ENCODE measurements around the gene FANCI.

- TF ChIP-seq POLR2A (IDR thresholded peaks at IDR 0.05) (no peak), POLR2AphosphoS5 (IDR thresholded peaks at IDR 0.05; ENCODE audit: insufficient read depth in 1 of 2, low read depth in 1 of 2) (no peak)
- TF ChIP-seq, protein P1, sequence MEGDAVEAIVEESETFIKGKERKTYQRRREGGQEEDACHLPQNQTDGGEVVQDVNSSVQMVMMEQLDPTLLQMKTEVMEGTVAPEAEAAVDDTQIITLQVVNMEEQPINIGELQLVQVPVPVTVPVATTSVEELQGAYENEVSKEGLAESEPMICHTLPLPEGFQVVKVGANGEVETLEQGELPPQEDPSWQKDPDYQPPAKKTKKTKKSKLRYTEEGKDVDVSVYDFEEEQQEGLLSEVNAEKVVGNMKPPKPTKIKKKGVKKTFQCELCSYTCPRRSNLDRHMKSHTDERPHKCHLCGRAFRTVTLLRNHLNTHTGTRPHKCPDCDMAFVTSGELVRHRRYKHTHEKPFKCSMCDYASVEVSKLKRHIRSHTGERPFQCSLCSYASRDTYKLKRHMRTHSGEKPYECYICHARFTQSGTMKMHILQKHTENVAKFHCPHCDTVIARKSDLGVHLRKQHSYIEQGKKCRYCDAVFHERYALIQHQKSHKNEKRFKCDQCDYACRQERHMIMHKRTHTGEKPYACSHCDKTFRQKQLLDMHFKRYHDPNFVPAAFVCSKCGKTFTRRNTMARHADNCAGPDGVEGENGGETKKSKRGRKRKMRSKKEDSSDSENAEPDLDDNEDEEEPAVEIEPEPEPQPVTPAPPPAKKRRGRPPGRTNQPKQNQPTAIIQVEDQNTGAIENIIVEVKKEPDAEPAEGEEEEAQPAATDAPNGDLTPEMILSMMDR (IDR thresholded peaks at IDR 0.05) = no peak
Measured at GRCh38 chr15:89293012-89293411, 49.2 kb downstream of the FANCI start.
